ENCODE data around the gene DCAF10. TPM values are rescaled to one million over a fixed set of nuclear protein-coding genes. Genes with fewer than 3 reads are reported as not detected.
A peak's percentile ranks its signal among the peaks of the same experiment; 100 is the strongest.
"Not testable (repeated sequence)": the region's sequence is repeated elsewhere in the genome, so short reads cannot be mapped to it uniquely, and the experiment has no call there.

Gene DCAF10
- total RNA-seq, 1 donor from 2014 or later: 14.8 TPM

DNA sequence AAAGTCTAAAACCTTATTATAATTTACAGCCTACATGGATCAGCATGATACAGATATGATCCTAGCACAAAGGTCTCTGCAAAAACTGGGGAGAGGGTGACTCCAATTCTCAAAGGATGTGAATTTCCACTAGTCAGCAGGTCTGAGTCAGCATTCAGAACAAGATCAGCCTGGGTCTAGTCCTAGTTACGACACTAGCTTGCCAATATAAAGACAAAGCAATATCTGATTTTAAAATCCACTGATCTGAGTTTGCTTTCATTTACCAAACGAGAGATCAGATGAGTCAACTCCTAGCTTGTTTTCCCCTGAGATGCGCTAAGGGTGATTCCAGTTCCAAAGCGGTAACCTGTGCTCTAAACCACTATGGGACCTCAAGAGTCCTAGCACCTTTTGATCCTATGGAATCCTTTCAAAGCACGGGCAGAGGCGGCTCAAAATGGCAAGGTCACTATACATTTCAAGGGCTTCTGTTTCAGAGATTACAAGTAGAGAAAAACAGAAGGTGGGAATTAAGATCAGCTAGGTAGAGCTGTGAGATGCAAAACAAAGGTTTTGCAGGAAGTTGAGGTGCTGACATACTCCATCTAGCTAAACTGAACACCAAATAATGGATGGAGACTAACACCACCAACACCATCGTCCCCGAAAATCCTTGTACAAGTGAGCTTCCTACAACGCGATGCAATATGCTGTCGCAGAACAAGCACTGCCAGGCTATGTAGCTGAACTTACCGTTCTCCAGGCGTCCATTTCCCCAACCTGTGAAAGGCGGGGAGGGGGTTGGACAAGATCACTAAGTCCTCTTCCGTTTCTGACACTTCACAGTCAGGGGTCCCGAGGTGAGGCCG, 102.4 kb downstream of the DCAF10 start:
- no peak for ATAC-seq (ENCODE audit: poor library complexity)
- no peak for DNase-seq
- intact Hi-C loops (cut with DNase I): loop anchor here (5.0 to 10.0 kb wide), 2 partner anchors 148 to 499 kb away; partner anchors contain the start of gene TRMT10B

DNA sequence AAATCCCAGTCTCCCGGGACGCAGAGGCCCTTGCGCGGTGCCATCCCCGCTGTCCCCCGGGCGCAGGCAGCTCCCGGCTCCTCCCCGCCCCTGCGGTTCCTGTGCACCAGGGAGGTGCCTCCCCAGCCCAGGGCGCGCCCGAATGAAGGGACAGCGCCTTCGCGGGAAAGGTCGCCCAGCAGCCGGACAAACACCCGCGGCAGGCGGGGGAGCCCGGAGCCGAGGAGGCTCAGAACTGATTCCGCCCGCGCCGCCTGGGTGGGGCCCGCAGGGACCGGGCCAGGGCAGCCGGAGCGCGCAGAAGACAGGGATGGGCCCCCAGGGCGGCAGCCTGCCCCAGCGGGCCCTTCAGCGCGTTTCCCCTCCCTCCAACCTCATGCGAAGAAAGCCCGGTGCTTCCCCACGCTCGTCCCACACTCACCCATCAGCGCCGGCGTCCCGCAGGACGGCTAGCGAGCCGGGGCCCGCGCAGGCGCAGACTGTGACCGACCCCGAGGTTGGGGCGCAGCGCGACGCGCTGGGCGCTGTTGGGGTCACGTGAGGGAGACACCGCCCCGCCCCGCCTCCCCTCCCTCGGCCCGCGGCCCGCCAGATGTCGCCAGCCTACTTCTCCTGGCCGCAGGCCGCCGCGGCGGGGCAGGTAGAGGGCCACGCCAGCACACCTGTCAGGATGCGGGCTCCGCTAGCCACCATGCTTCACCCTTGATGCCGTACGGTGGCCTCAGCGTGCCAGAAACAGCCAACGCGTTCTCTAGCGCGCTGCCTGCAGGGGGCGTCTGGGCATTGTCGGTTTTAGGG, 103.2 kb downstream of the DCAF10 start, which contains the start of gene SLC25A51:
SLC25A51 (minus strand) TSS at position 481 of the 798 bp plus-strand sequence. CDS start 15,577 bp downstream, outside the sequence.
- ATAC-seq (ENCODE audit: poor library complexity) (peak; percentile 97), DNase-seq (peak; percentile 96)
- intact Hi-C loops (cut with DNase I): loop anchor here (5.0 to 10.0 kb wide), 2 partner anchors 149 to 498 kb away; partner anchors contain the start of gene TRMT10B

DNA sequence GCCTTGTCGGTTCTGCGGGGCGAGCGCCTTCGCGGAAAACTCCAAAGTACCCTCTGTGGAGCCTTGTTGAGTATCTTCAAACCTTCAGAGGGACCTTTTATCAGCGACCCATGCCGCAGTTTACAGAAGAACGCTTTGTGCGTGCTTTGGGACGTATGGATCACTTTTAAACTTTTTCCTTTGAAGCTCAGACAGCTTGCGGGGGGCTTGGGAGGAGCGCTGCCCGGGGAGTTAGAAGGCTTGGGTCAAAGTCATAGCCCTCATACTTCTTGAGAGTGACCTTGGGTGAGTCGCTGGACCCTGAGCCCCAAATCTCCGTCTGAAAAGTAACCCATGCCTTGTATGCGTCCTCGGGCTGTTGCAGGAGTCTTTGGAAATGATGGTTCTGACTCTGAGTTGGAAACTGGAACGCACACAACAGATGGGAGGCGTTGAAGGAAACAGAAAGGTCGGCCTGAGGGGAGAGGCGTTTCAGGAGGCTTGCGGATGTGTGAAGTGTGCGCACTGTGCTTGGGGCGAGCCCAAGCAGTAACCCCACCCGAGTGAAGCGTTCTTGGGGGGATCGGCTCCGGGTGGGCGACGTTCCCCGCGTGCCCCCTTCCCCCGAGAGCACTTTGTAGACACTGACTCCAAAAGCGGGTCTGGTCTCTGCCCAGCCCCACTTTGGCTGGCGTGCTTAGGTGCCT, 104.0 kb downstream of the DCAF10 start:
- intact Hi-C loops (cut with DNase I): loop anchor here (5.0 to 10.0 kb wide), 2 partner anchors 150 to 498 kb away; partner anchors contain the start of gene TRMT10B
- no peak for DNase-seq

DNA sequence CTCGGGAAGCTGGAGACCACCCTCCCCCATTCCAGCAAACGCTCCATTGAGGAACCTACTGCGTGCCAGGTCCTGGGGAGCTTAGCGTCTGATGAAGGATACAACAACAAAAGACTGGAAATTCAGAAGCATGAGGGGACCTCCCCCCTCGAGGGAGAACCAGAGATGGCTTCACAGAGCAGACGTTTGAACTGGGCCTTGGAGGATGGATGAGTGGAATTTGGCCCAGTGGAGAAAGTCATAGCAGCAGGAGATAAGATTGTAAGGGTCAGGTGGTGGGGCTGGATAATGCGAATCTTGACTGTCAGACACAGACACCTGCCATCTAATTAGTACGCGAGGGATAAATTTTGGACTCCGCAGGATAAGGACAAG, 104.5 kb downstream of the DCAF10 start:
- DNase-seq: no peak
- no peak for ATAC-seq (ENCODE audit: poor library complexity)

More for the DNA sequence above, 104.0 kb downstream of the DCAF10 start:
- ATAC-seq (ENCODE audit: poor library complexity): peak; percentile 34

DNA sequence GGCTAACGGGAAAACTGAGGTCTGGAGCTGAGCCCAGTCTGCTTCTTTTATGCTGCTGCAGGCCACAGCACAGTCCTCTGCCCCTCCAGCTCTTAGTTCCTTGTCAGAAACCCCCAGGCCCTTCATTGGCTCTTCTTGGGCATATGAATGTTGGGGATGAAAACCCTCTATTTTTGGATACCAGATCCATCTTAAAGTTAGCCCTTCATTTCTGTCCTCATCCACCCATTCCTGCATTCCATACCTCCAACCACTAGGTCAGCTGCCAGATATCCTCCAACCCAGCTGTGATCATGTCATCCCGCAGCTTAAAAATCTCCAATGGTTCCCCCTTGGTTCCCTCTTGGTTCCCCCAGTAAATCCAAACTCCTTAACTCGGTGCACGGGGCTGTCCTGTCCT, 105.2 kb downstream of the DCAF10 start:
- intact Hi-C loops (cut with DNase I): loop anchor here (10.0 kb wide), 1 partner anchor 151 kb away; the partner anchor contains the start of gene TRMT10B
- DNase-seq: no peak

More for the DNA sequence above, 104.5 kb downstream of the DCAF10 start:
- intact Hi-C loops (cut with DNase I): loop anchor here (10.0 kb wide), 1 partner anchor 150 kb away; the partner anchor contains the start of gene TRMT10B

DNA sequence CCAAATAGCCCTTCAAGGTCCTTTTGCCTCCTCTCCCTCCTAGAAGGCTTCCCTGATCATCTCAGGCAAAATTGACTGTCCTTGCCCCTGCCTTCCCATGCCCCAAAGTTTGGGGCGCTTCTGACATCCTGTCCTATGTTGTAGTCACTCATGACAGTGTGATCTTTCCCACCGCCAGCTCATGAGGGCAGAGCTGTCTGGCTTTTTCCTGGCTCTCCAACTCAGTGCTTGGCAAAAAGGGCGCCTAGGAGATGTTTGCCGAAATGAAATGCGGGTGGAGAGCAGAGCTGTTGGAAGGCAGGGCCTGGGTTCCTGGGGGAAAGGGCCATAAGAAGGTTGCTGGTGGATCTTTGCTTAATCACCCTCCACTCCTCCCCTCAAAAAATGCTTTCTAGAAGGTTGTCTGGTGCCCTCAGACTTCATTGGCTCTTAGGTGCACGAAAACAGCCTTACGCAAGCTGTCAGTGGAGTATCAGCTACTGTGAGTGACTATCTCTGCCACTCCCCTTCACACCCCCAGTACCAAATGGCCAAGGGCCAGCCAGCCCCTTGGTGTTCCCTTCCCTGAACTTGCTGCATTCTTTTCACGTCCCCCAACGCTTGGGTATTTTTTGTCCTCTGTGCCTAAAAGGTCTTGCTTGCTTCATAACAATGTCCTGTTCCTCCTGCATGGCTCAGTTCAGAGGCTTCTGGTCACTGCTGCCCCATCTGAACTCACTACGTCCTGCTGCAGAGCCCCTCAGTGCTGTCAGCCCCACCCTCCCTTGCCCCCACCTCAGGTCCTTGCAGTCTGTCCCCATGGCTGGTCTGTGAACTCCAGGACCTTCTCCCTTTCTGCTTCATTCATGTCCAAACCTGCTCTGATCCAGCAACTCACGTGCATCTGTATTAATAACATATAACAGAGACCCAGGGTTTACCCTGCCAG, 106.0 kb downstream of the DCAF10 start:
- DNase-seq: no peak
- no peak for ATAC-seq (ENCODE audit: poor library complexity)
- intact Hi-C loops (cut with DNase I): loop anchor here (10.0 kb wide), 1 partner anchor 152 kb away; the partner anchor contains the start of gene TRMT10B

More for the DNA sequence above, 105.2 kb downstream of the DCAF10 start:
- ATAC-seq (ENCODE audit: poor library complexity): no peak

DNA sequence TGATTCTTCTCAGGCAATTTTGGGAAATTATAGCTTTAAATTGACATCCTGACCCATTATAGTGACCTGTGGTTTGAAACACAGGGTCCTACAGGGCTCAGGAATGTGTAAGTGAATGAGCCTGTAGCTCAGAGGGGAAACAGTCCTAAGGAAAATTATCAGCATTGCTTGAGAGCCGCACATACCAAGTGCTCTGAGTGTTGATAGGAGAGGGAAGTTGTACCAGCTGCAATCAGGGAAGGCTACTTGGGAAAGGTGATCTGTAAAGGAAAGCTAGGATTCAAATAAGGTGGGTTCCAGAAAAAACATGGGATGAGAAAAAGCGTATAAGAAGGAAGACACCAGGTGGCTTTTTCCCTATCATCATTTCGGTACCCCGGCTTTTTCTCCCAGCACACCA, 107.7 kb downstream of the DCAF10 start:
- ATAC-seq (ENCODE audit: poor library complexity) (no peak), DNase-seq (no peak)
- intact Hi-C loops (cut with DNase I): loop anchor here (10.0 kb wide), 1 partner anchor 153 kb away; the partner anchor contains the start of gene TRMT10B

DNA sequence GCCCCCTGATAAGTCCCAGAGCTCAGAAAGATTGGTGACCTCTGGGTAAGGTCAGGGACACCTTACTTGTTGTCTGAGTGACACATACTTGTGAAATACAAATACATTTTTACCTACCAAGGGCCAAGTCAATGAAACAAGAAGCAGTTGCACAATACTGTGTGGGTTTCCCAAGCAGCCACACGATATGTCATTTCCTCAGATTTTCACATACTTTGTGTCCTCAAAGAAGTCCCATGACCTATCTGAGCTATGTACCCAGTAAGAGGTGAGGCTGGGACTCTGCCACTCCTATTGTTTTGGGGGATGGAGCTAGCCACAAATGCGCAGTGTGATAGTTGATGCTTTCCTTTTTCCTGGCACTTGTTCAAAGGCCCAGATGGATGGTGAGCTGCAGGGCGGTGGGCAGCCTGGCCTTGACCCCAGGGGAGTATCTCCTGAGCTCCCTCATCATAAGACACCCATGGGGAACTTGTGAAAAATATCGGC, 108.1 kb downstream of the DCAF10 start:
- intact Hi-C loops (cut with DNase I): loop anchor here (10.0 kb wide), 1 partner anchor 154 kb away; the partner anchor contains the start of gene TRMT10B
- DNase-seq (no peak), ATAC-seq (ENCODE audit: poor library complexity) (no peak)

DNA sequence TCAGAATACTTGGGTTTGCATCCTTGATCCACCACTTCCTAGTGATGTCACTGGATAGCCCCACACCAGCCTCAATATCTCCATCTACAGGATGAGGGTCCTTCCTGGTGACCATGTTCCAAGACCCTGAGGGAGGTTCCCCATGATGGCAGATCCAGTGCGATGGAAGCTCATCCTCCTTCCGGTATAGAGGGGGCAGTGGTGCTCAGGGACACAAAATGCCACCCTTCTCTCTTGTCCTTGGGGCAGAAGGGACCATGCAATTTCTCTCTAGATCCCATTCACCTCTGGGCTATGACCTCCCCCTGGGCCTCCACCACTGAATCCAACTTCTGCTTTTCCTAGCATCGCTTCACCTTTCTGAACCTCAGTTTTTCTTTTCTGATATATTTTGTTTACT, 108.7 kb downstream of the DCAF10 start:
- ATAC-seq (ENCODE audit: poor library complexity): no peak
- intact Hi-C loops (cut with DNase I): loop anchor here (10.0 kb wide), 1 partner anchor 155 kb away; the partner anchor contains the start of gene TRMT10B
- DNase-seq: no peak

DNA sequence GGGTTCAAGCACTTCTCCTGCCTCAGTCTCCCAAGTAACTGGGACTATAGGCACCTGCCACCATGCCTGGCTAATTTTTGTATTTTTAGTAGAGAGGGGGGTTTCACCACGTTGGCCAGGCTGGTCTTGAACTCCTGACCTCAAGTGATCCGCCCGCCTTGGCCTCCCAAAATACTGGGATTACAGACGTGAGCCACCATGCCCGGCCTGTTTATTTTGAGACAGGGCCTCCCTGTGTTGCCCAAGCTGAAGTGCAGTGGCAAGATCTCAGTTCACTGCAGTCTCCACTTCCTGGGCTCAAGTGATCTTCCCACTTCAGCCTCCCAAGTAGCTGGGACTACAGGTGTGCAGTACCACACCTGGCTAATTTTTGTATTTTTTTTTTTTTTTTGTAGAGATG, 109.2 kb downstream of the DCAF10 start:
- ATAC-seq (ENCODE audit: poor library complexity): not testable (repeated sequence)

DNA sequence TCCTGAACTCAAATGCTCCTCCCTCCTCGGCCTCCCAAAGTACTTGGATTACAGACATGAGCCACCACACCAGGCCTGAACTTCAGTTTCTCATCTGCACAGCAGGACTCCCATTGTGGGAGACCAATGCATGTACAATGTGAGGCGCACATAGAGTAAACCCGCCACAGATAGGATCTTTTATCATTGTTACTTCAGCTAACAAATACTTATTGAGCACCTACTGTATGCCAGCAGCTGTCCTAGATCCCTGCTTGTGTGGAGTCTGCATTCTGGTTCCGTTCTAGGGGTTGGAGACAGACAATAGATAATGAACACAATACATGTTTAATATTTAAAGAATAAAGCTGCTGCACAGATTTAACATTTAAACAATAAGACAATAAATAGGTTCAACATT, 109.7 kb downstream of the DCAF10 start:
- intact Hi-C loops (cut with DNase I): loop anchor here (5.0 kb wide), 2 partner anchors 252 to 452 kb away; no protein-coding TSS in a partner anchor
- ATAC-seq (ENCODE audit: poor library complexity): no peak
- DNase-seq: no peak

More for the DNA sequence above, 109.2 kb downstream of the DCAF10 start:
- DNase-seq: not testable (repeated sequence)
- intact Hi-C loops (cut with DNase I): loop anchor here (5.0 to 10.0 kb wide), 3 partner anchors 155 to 452 kb away; partner anchors contain the start of gene TRMT10B

DNA sequence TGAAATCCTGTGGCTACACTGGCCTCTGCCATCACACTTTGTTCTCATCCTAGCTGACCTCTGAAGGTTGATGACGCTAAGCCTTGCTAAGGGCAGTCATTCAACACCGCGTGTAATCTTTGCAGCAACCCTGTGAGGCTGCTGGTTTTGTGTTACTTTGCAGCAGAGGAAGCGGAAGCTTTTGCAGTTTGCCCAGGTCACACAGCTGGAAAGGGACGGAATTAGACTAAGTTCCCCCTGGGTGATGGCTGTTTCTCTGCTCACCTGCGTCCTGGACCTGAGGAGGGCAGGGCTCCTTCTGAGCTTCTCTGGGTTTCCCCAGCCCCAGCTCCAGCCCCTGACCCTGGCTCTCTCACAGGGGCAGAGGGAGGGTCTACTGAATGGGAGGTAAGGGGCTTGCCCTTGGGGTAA, 110.7 kb downstream of the DCAF10 start:
- DNase-seq (no peak), ATAC-seq (ENCODE audit: poor library complexity) (no peak)
- intact Hi-C loops (cut with DNase I): loop anchor here (5.0 kb wide), 2 partner anchors 251 to 451 kb away; no protein-coding TSS in a partner anchor

DNA sequence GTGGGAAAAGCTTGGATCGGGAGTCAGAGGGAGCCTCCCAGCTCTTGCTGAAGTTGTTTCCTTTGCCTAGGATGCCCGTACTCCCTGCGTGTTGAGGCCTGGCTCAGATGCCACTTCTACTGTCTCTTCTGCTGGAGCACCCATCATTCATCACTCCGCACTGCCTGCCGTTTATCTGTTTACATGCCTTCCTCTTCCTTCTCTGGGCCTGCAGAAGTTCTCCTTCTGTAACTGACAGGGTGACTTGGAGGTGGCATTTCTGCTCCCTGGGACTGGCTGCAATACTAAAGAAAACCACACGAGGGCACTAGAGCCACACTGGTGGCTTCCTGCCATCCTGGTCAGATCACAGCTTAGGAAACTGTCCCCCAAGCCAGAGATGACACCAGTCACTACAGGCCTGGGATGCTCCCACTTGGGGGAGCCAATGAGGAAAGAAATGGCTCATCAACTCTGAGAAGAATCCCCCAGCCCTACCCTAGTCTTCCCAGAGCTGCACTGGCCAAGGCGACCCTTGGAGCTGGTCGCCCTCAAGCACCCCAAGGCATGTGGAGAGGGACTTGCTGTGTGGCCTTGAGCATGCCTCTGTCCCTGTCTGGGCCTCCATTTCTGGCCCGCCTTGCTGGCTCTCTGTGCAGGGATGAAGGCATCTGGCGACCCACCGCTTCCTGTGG, 113.0 kb downstream of the DCAF10 start:
- intact Hi-C loops (cut with DNase I): loop anchor here (5.0 kb wide), 2 partner anchors 249 to 449 kb away; no protein-coding TSS in a partner anchor

DNA sequence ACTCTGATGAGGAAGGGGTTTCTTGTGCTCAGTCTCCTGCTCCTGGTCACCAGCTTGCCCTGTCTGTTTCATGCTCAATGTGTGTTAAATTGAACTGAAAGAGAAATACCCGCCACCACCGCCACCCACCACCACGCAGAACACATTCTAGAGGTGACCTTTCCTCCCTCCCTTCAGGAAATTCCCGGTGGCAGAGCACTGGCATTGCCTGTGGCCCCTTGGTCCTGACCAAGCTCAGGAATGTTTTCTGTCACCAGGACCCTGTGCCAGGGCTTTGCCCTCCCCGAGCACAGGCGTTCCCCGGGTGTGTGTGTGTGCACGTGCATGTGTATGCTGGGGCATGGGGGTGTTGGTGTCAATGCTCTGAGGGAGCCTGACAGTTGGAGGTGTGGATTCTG, 113.6 kb downstream of the DCAF10 start:
- DNase-seq: no peak
- no peak for ATAC-seq (ENCODE audit: poor library complexity)
- intact Hi-C loops (cut with DNase I): loop anchor here (5.0 kb wide), 2 partner anchors 248 to 448 kb away; no protein-coding TSS in a partner anchor

More for the DNA sequence above, 113.0 kb downstream of the DCAF10 start:
- peak; percentile 81 for DNase-seq
- peak; percentile 91 for ATAC-seq (ENCODE audit: poor library complexity)

DNA sequence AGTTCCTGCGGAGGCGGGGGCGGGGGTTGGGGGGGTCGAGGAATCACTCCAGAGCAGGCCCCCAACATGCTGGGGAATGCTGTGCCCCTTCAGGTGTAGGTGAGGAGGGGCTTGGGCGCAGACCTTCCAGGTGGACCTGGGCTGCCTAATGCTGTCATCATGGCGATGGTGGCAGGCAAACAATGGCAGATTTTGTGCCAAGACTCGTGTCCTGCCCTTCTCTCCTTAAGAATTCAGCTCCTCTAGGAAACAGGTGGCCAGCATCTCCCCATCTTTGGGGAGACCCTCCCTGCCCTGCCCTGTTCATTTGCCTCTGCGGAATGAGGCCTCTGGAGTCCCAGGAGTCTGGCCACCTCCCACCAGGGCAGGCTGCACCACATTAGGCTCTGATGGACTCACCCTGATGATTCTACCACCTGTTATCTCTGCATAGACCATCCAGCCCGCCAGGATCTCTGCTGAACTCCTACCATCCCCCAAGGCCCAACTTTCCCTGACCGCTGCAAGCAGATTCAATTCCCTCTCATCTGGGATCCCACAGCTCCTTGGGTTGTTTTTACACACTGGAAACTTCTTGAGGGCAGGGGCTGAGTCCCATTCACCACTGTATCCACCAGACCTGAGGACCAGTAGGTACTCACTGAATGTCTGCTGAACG, 114.2 kb downstream of the DCAF10 start:
- ATAC-seq (ENCODE audit: poor library complexity): no peak
- DNase-seq: no peak
- intact Hi-C loops (cut with DNase I): loop anchor here (5.0 kb wide), 3 partner anchors 152 to 447 kb away; partner anchors contain the start of gene SHB

All from Right ventricle myocardium superior (tissue), 1 donor.